PC-9 (cell line): ENCODE measurements around the gene COTL1.

ENCODE experiments used
- EZH2 ChIP-seq: fragments of 200-600 bp; sonication (generic); IDR thresholded peaks from 2 replicates; pipeline ENCODE4 v1.8.0; 2017; ENCODE audit warnings: antibody characterized with exemption, low read depth
- TF ChIP-seq, protein P1 (sequence below): fragments of 200-600 bp; sonication (generic); conservative IDR thresholded peaks from 2 replicates; pipeline ENCODE4 v1.6.1; 2017; ENCODE audit warnings: mixed run types, antibody characterized with exemption, mild to moderate bottlenecking, moderate library complexity

DNA sequence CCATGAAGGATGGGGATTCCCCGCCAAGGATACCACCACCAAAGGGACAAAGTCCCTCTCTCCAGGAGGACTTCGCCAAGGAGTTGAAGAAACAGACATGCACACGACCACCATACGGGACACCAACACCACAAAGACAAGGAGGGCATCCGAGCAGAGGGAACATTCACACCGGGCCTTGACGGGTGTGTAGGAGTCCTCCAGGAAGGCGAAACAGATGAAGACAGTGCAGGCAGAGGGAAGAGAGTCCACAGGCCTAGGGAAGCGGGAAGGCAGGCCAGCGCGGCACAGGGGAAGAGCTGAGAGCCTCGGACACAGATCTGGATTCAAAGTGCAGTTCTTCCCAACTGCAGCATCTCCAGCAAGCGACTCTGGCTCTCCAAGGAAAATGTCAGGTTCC is 10.8 kb downstream of the COTL1 start:
- TF ChIP-seq, protein P1, sequence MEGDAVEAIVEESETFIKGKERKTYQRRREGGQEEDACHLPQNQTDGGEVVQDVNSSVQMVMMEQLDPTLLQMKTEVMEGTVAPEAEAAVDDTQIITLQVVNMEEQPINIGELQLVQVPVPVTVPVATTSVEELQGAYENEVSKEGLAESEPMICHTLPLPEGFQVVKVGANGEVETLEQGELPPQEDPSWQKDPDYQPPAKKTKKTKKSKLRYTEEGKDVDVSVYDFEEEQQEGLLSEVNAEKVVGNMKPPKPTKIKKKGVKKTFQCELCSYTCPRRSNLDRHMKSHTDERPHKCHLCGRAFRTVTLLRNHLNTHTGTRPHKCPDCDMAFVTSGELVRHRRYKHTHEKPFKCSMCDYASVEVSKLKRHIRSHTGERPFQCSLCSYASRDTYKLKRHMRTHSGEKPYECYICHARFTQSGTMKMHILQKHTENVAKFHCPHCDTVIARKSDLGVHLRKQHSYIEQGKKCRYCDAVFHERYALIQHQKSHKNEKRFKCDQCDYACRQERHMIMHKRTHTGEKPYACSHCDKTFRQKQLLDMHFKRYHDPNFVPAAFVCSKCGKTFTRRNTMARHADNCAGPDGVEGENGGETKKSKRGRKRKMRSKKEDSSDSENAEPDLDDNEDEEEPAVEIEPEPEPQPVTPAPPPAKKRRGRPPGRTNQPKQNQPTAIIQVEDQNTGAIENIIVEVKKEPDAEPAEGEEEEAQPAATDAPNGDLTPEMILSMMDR, result no peak
- no peak for TF ChIP-seq EZH2
